Measurements from ENCODE around the gene MOB1B. TPM values are rescaled to one million over a fixed set of nuclear protein-coding genes. Genes with fewer than 3 reads are reported as not detected.

The MOB1B gene
- total RNA-seq, 1 donor from 2014 or later = 34.2 TPM

- no peaks in the 10 kb centered on the region for H3K27me3 ChIP-seq
- no peak for ATAC-seq
- no peaks in the 10 kb centered on the region for H3K36me3 ChIP-seq
- H3K9me3 ChIP-seq = no peaks in the 10 kb centered on the region
- intact Hi-C loops (cut with DNase I) = no loop called here
- no peak for TF ChIP-seq CTCF (IDR thresholded peaks at IDR 0.05)
- H3K27ac ChIP-seq = no peak overlapping the region
- H3K4me3 ChIP-seq = no peak overlapping the region
- no peaks in the 10 kb centered on the region for H3K4me1 ChIP-seq
- no peak for DNase-seq
Measured at GRCh38 chr4:70868778-70869177, 33.4 kb upstream of the MOB1B start.

- Histone ChIP-seq H3K9me3 (no peaks in the 10 kb centered on the region), H3K27ac (no peak overlapping the region), H3K4me1 (no peaks in the 10 kb centered on the region), H3K4me3 (no peak overlapping the region), H3K27me3 (no peaks in the 10 kb centered on the region), H3K36me3 (no peaks in the 10 kb centered on the region)
- ATAC-seq = no peak
- TF ChIP-seq CTCF (IDR thresholded peaks at IDR 0.05) = no peak
- intact Hi-C loops (cut with DNase I) = no loop called here
- DNase-seq = no peak
Measured at GRCh38 chr4:70873216-70873615, 29.0 kb upstream of the MOB1B start.

GRCh38 chr4:70874268-70875156, 27.7 kb upstream of the MOB1B start:
- Histone ChIP-seq H3K4me3 (no peak overlapping the region), H3K27me3 (no peaks in the 10 kb centered on the region), H3K4me1 (no peaks in the 10 kb centered on the region), H3K27ac (no peak overlapping the region), H3K9me3 (no peaks in the 10 kb centered on the region), H3K36me3 (no peaks in the 10 kb centered on the region)
- DNase-seq = no peak
- no peak for ATAC-seq
- intact Hi-C loops (cut with DNase I) = no loop called here
- no peak for TF ChIP-seq CTCF (IDR thresholded peaks at IDR 0.05)

DNA sequence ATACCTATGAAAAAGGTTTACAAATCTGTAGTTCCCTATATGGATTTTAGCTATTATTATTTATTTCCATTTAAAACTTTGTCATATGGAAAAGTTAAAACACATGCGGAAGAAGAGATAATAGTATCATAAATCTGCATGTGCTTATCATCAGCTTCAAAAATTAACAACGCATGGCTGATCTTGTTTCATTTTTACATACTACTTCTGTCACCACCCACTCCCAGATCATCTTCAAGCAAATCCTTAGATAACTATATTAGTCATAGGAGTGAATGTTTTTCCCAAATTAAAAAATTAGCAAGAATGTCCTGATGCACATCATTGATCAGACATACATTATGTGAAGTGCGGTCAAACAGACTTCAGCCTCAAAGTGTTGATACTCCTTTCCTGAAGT, 24.6 kb upstream of the MOB1B start:
- TF ChIP-seq CTCF (IDR thresholded peaks at IDR 0.05) = no peak
- H3K27me3 ChIP-seq = no peaks in the 10 kb centered on the region
- no peaks in the 10 kb centered on the region for H3K4me1 ChIP-seq
- no peak overlapping the region for H3K27ac ChIP-seq
- DNase-seq = no peak
- intact Hi-C loops (cut with DNase I) = no loop called here
- no peaks in the 10 kb centered on the region for H3K36me3 ChIP-seq
- ATAC-seq = no peak
- no peaks in the 10 kb centered on the region for H3K9me3 ChIP-seq
- no peak overlapping the region for H3K4me3 ChIP-seq

DNA sequence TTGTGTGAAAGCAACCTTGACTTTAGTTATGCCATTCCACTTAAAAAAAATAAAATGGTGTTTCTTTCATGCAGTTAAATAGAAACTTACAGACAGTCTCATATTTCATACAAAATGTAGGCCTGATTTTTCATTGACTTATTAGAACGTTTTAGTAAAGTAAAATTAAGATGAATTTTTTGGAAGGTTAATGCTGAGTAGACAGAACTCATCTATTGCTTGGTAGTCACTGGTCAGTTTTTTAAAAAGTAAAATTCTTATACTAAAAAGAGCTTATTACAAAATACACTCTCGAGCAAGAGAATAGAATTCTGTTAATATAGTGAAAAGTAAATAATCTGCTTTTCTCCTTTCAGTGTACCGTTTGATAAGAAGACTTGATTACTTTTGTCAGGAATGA, 21.4 kb upstream of the MOB1B start:
- ATAC-seq = no peak

More for the DNA sequence above, 21.4 kb upstream of the MOB1B start:
- H3K4me3 ChIP-seq = no peak overlapping the region
- no peaks in the 10 kb centered on the region for H3K36me3 ChIP-seq
- intact Hi-C loops (cut with DNase I) = no loop called here
- DNase-seq = no peak
- H3K9me3 ChIP-seq = no peaks in the 10 kb centered on the region
- no peak overlapping the region for H3K27ac ChIP-seq
- no peaks in the 10 kb centered on the region for H3K4me1 ChIP-seq
- no peak for TF ChIP-seq CTCF (IDR thresholded peaks at IDR 0.05)
- H3K27me3 ChIP-seq = no peaks in the 10 kb centered on the region
